K562 (cell line): ENCODE measurements around the gene SCYL1. TPM values are rescaled to one million over a fixed set of nuclear protein-coding genes. Genes with fewer than 3 reads are reported as not detected.

Experiments used
- ATF7 ChIP-seq: fragments of 450-650 bp; IDR thresholded peaks from 2 replicates; pipeline ENCODE4 v1.7.1; 2014; ENCODE audit warnings: mild to moderate bottlenecking, moderate library complexity
- BDP1 ChIP-seq: IDR thresholded peaks from 3 replicates; pipeline ENCODE4 v1.6.1; 2011; ENCODE audit not compliant: insufficient read length, insufficient read depth
- BMI1 ChIP-seq: fragments of 150-350 bp; IDR thresholded peaks from 2 replicates; pipeline ENCODE4 v1.6.1; 2014; ENCODE audit warnings: low read length
- BRD9 ChIP-seq: fragments of 450-650 bp; IDR thresholded peaks from 2 replicates; pipeline ENCODE4 v1.6.1; 2018; ENCODE audit warnings: low read depth; ENCODE audit not compliant: partially characterized antibody
- BRF2 ChIP-seq: IDR thresholded peaks from 3 replicates; pipeline ENCODE4 v1.6.1; 2011; ENCODE audit warnings: borderline replicate concordance, mild to moderate bottlenecking; ENCODE audit not compliant: insufficient read length, insufficient read depth
- CHD2 ChIP-seq: IDR thresholded peaks from 2 replicates; pipeline ENCODE4 v1.6.1; 2011; ENCODE audit warnings: low read depth, low read length
- EHMT2 ChIP-seq: fragments of 450-650 bp; IDR thresholded peaks from 2 replicates; pipeline ENCODE4 v1.6.1; 2018; ENCODE audit warnings: antibody characterized with exemption
- MCM5 ChIP-seq: fragments of 450-650 bp; IDR thresholded peaks from 2 replicates; pipeline ENCODE4 v1.6.1; 2016; ENCODE audit warnings: low read depth
- PBX2 ChIP-seq, 2 experiments: IDR thresholded peaks in 1 of 2; conservative IDR thresholded peaks in 1 of 2; 2 replicates each; pipeline ENCODE4 v1.6.1; 2016; ENCODE audit warnings: low read depth in 2 of 2, mild to moderate bottlenecking in 1 of 2, missing compliant biosample characterization in 1 of 2, missing genetic modification characterization in 1 of 2, moderate library complexity in 1 of 2
- POLR2B ChIP-seq: fragments of 450-650 bp; IDR thresholded peaks from 2 replicates; pipeline ENCODE4 v1.6.1; 2018; ENCODE audit warnings: low read depth; ENCODE audit not compliant: partially characterized antibody
- SUPT5H ChIP-seq: fragments of 450-650 bp; IDR thresholded peaks from 2 replicates; pipeline ENCODE4 v1.6.1; 2016
- TFE3 ChIP-seq: fragments of 450-650 bp; formaldehyde crosslinking; IDR thresholded peaks from 2 replicates; pipeline ENCODE4 v1.4.0; 2020; ENCODE audit warnings: mild to moderate bottlenecking, mixed read lengths
- THAP12 ChIP-seq: fragments of 250-450 bp; sonication (Bioruptor Pico); IDR thresholded peaks from 2 replicates; pipeline ENCODE4 v1.9.0; 2021; ENCODE audit warnings: mild to moderate bottlenecking, inconsistent platforms
- THRAP3 ChIP-seq: fragments of 450-650 bp; IDR thresholded peaks from 2 replicates; pipeline ENCODE4 v1.6.1; 2016; ENCODE audit warnings: mild to moderate bottlenecking, inconsistent platforms, borderline replicate concordance
- TOE1 ChIP-seq, 2 experiments: fragments of 450-650 bp in 1 of 2; sonication (generic) in 1 of 2; formaldehyde crosslinking in 1 of 2; IDR thresholded peaks; 2 replicates each; pipeline versions ENCODE4 v1.7.1 to v1.8.0; 2016 to 2022; ENCODE audit warnings: borderline replicate concordance in 2 of 2, mild to moderate bottlenecking in 2 of 2, antibody characterized with exemption in 1 of 2, inconsistent platforms in 1 of 2, low read depth in 1 of 2, missing genetic modification reagents in 1 of 2, moderate library complexity in 1 of 2
- ZNF197 ChIP-seq: fragments of 200-800 bp; sonication (Bioruptor generic); IDR thresholded peaks from 2 replicates; pipeline ENCODE4 v1.6.1; 2016; ENCODE audit warnings: low read depth, missing genetic modification characterization, missing compliant biosample characterization
- ZNF41 ChIP-seq: fragments of 250-450 bp; sonication (Bioruptor Pico); conservative IDR thresholded peaks from 2 replicates; pipeline ENCODE4 v1.4.0; 2020; ENCODE audit warnings: mild to moderate bottlenecking
- ZNF57 ChIP-seq: fragments of 450-650 bp; formaldehyde crosslinking; IDR thresholded peaks from 2 replicates; pipeline ENCODE4 v1.4.0; 2020; ENCODE audit warnings: mild to moderate bottlenecking, moderate library complexity
- ZNF707 ChIP-seq: fragments of 250-450 bp; sonication (Bioruptor Pico); conservative IDR thresholded peaks from 2 replicates; pipeline ENCODE4 v1.8.0; 2022; ENCODE audit warnings: inconsistent platforms, mild to moderate bottlenecking, moderate library complexity
- ZNF77 ChIP-seq: fragments of 250-450 bp; sonication (Bioruptor Pico); IDR thresholded peaks from 2 replicates; pipeline ENCODE4 v1.5.0; 2020
- polyA plus RNA-seq, 8 experiments: library from polyadenylated mRNA; depleted of rRNA in 4 of 8; stranded (reverse) in 5 of 8; unstranded in 3 of 8; fragments of >200 nt; fragmentation: Nextera tagmentation in 2 of 8; fragmentation: Illumina TruSeq in 1 of 8; extraction: Ambion mirVana in 2 of 8; extraction: Trizol in 1 of 8; gene quantifications; 2 replicates each; pipeline versions ENCODE4 v1.2.1 to v1.2.3, GENCODE V29; 2011 to 2014; ENCODE audit warnings: inconsistent platforms in 1 of 8, missing spikeins in 1 of 8
- total RNA-seq, 7 experiments: library from RNA; depleted of rRNA in 6 of 7; stranded (reverse); fragments of >200 nt in 6 of 7; fragmentation: Illumina TruSeq in 2 of 7; extraction: Trizol in 2 of 7; gene quantifications; 2 replicates each; pipeline versions ENCODE4 v1.2.1 to v1.2.3, GENCODE V29; 2011 to 2021; ENCODE audit warnings: low replicate concordance in 1 of 7

Gene SCYL1
- total and polyA plus RNA-seq, 9 of the 15 experiments (the other 6 are each of a cell fraction or from before 2014, with no cell fraction given), result 1.9 to 145 (median 57.6) TPM

GRCh38 chr11:65516135-65516968, 8.5 kb upstream of the SCYL1 start (continued):
- no peak for TF ChIP-seq ATF7
- no peak for TF ChIP-seq PBX2 (CRISPR knock-in tag; IDR thresholded peaks at IDR 0.05; ENCODE audit: low read depth)
- no peak for TF ChIP-seq PBX2 (tag; conservative IDR thresholded peaks at IDR 0.05; ENCODE audit: low read depth)
- TF ChIP-seq POLR2B, result no peak
- 0 out of 2 replicates have a peak, but pooled peaks have one; percentile 36 for TF ChIP-seq THRAP3
- no peak for TF ChIP-seq ZNF707 (CRISPR knock-in tag)
- TF ChIP-seq EHMT2, result 0 out of 2 replicates have a peak, but pooled peaks have one; percentile 46
- no peak for TF ChIP-seq MCM5
- TF ChIP-seq THAP12 (CRISPR knock-in tag), result no peak
- no peak for TF ChIP-seq CHD2
- no peak for TF ChIP-seq ZNF41 (CRISPR knock-in tag)
- TF ChIP-seq BDP1, result no peak
- TF ChIP-seq BRD9, result no peak
- no peak for TF ChIP-seq ZNF77
- no peak; the same call in 1 of the 2 replicates for TF ChIP-seq TOE1 (IDR thresholded peaks at IDR 0.05; ENCODE audit: borderline replicate concordance)
- no peak for TF ChIP-seq TOE1 (CRISPR knock-in tag; IDR thresholded peaks at IDR 0.05; ENCODE audit: borderline replicate concordance, low read depth)
- no peak for TF ChIP-seq BMI1
- TF ChIP-seq ZNF57 (CRISPR knock-in tag), result no peak
- TF ChIP-seq ZNF197 (CRISPR knock-in tag), result no peak
- no peak for TF ChIP-seq SUPT5H
- no peak for TF ChIP-seq BRF2
- no peak for TF ChIP-seq TFE3
